ENCODE measurements around the gene ZNF670. TPM values are rescaled to one million over a fixed set of nuclear protein-coding genes. Genes with fewer than 3 reads are reported as not detected.

The ZNF670 gene
- total RNA-seq, 4 donors from 2014 or later, result 1.9 to 4.6 (median 2.6) TPM

GRCh38 chr1:247119600-247120407 is 41.2 kb upstream of the ZNF670 start:
- intact Hi-C loops (cut with DNase I; ENCODE audit: low total_unique reads) (no loop called here), in situ Hi-C loops (cut with MboI; ENCODE audit: low pct_ligation_motif_present in 1 of 4, low pct_unique_long_range_greater_than_20kb in 1 of 4, low sequenced_read_pairs in 3 of 4) (no loop called here)
- 93% methylated on average over 21 of the region's 22 CpGs; no CpG with 5 or more reads in 1 of the 2 donors for WGBS, 2 donors (ENCODE audit: low coverage in 1 of 2)

GRCh38 chr1:247118946-247119446 is 40.4 kb upstream of the ZNF670 start:
- Histone ChIP-seq H3K27me3 (no peaks in the 10 kb centered on the region), H3K4me3 (no peak overlapping the region), H3K27ac (no peak overlapping the region), H3K36me3 (no peaks in the 10 kb centered on the region), H3K9me3 (no peaks in the 10 kb centered on the region), H3K4me1 (no peaks in the 10 kb centered on the region)
- intact Hi-C loops (cut with DNase I; ENCODE audit: low total_unique reads), result no loop called here
- no peak for DNase-seq
- in situ Hi-C loops (cut with MboI; ENCODE audit: low pct_ligation_motif_present in 1 of 4, low pct_unique_long_range_greater_than_20kb in 1 of 4, low sequenced_read_pairs in 3 of 4), result no loop called here
- TF ChIP-seq POLR2AphosphoS5 (IDR thresholded peaks at IDR 0.05) (no peak), POLR2A (IDR thresholded peaks at IDR 0.05) (no peak), EP300 (IDR thresholded peaks at IDR 0.05; ENCODE audit: low read depth) (no peak)
- TF ChIP-seq, protein P1, sequence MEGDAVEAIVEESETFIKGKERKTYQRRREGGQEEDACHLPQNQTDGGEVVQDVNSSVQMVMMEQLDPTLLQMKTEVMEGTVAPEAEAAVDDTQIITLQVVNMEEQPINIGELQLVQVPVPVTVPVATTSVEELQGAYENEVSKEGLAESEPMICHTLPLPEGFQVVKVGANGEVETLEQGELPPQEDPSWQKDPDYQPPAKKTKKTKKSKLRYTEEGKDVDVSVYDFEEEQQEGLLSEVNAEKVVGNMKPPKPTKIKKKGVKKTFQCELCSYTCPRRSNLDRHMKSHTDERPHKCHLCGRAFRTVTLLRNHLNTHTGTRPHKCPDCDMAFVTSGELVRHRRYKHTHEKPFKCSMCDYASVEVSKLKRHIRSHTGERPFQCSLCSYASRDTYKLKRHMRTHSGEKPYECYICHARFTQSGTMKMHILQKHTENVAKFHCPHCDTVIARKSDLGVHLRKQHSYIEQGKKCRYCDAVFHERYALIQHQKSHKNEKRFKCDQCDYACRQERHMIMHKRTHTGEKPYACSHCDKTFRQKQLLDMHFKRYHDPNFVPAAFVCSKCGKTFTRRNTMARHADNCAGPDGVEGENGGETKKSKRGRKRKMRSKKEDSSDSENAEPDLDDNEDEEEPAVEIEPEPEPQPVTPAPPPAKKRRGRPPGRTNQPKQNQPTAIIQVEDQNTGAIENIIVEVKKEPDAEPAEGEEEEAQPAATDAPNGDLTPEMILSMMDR (IDR thresholded peaks at IDR 0.05), result no peak
- 75% methylated on average over 8 of the region's 11 CpGs; no CpG with 5 or more reads in 1 of the 2 donors for WGBS, 2 donors (ENCODE audit: low coverage in 1 of 2)

More at GRCh38 chr1:247119600-247120407, 41.2 kb upstream of the ZNF670 start:
- Histone ChIP-seq H3K4me1 (no peaks in the 10 kb centered on the region), H3K27ac (no peak overlapping the region), H3K36me3 (no peaks in the 10 kb centered on the region), H3K27me3 (no peaks in the 10 kb centered on the region), H3K9me3 (no peaks in the 10 kb centered on the region), H3K4me3 (no peak overlapping the region)
- TF ChIP-seq EP300 (IDR thresholded peaks at IDR 0.05; ENCODE audit: low read depth), result no peak
- TF ChIP-seq, protein P1 (IDR thresholded peaks at IDR 0.05), result no peak
- no peak for TF ChIP-seq POLR2A (IDR thresholded peaks at IDR 0.05)
- TF ChIP-seq POLR2AphosphoS5 (IDR thresholded peaks at IDR 0.05), result no peak
- DNase-seq, result no peak

DNA sequence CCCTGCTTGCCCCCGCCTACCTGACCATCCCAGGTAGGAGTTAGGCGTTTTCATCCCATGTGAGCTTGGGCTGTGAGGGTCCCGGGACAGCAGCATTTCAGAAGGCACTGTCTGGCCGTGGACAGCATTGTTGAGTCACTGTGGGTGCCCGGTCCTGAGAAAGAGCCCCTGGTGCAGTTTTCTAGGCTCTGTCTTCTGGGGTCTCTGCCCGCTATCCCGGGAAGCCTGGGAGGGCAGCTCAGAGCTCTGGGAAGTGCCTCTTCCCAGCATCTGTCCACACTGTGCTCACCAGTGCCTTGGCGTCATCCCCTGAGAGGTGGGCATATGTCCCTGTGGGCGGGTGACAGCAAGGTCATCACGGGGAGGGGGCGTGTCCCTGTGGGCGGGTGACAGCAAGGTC is 36.9 kb upstream of the ZNF670 start:
- Histone ChIP-seq H3K4me3 (no peak overlapping the region), H3K36me3 (no peaks in the 10 kb centered on the region), H3K9me3 (no peaks in the 10 kb centered on the region), H3K4me1 (peaks cover 0 to 10% (median 6%) of the 10 kb centered on the region in 4 donors), H3K27me3 (no peaks in the 10 kb centered on the region), H3K27ac (no peak overlapping the region)
- in situ Hi-C loops (cut with MboI; ENCODE audit: low pct_ligation_motif_present in 1 of 4, low pct_unique_long_range_greater_than_20kb in 1 of 4, low sequenced_read_pairs in 3 of 4), result no loop called here
- TF ChIP-seq, protein P1 (IDR thresholded peaks at IDR 0.05), result no peak
- TF ChIP-seq EP300 (IDR thresholded peaks at IDR 0.05; ENCODE audit: low read depth) (no peak), POLR2AphosphoS5 (IDR thresholded peaks at IDR 0.05) (no peak), POLR2A (IDR thresholded peaks at IDR 0.05) (no peak)
- no peak for DNase-seq
- WGBS, 2 donors (ENCODE audit: low coverage in 1 of 2), result 99% methylated on average over 9 of the region's 12 CpGs; no CpG with 5 or more reads in 1 of the 2 donors
- intact Hi-C loops (cut with DNase I; ENCODE audit: low total_unique reads), result no loop called here

GRCh38 chr1:247115141-247115510 is 36.5 kb upstream of the ZNF670 start:
- H3K36me3 ChIP-seq, result no peaks in the 10 kb centered on the region
- no peaks in the 10 kb centered on the region for H3K9me3 ChIP-seq
- no peak overlapping the region for H3K4me3 ChIP-seq
- H3K27me3 ChIP-seq, result no peaks in the 10 kb centered on the region
- peaks cover 0 to 14% (median 6%) of the 10 kb centered on the region in 4 donors for H3K4me1 ChIP-seq
- WGBS, 2 donors (ENCODE audit: low coverage in 1 of 2), result 67 to 80% methylated on average over 1 to 7 of the region's 7 CpGs
- intact Hi-C loops (cut with DNase I; ENCODE audit: low total_unique reads), result no loop called here
- no peak overlapping the region for H3K27ac ChIP-seq
- in situ Hi-C loops (cut with MboI; ENCODE audit: low pct_ligation_motif_present in 1 of 4, low pct_unique_long_range_greater_than_20kb in 1 of 4, low sequenced_read_pairs in 3 of 4), result no loop called here
- TF ChIP-seq, protein P1 (IDR thresholded peaks at IDR 0.05), result no peak
- TF ChIP-seq POLR2AphosphoS5 (IDR thresholded peaks at IDR 0.05) (no peak), EP300 (IDR thresholded peaks at IDR 0.05; ENCODE audit: low read depth) (no peak), POLR2A (IDR thresholded peaks at IDR 0.05) (no peak)
- DNase-seq, result no peak

Data from transverse colon (tissue), 4 donors.